ENCODE results near the gene PPFIA1. TPM values are rescaled to one million over a fixed set of nuclear protein-coding genes. Genes with fewer than 3 reads are reported as not detected.

PPFIA1 gene
- total and polyA plus RNA-seq, 10 of the 15 experiments (the other 5 are each of a cell fraction or from before 2014, with no cell fraction given) = 5.2 to 26.2 (median 15.8) TPM

DNA sequence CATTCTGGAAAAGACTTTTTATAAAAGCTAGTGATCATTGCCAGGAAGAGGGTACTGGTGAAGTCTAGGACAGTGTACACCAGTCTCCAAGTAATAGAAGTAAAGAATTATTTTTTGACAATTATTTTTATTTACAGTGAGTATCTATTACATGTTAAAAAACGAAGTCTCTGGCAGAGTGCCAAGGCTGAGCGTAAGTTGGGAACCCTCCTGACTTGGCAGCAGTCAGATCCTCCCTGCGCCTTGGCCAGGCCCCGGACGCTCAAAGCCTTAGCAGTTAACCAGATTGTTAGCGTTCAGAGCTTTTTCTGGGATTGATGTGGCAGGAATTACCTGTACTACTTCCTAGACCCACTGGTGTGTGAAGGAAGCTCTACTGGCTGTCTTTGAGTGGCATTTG is 89.7 kb downstream of the PPFIA1 start (continued):
- no peak for TF ChIP-seq NFXL1 (IDR thresholded peaks at IDR 0.05; ENCODE audit: borderline replicate concordance)
- no peak for TF ChIP-seq MXI1 (IDR thresholded peaks at IDR 0.05; ENCODE audit: low read depth, low read length)
- TF ChIP-seq CREB1 (IDR thresholded peaks at IDR 0.05; ENCODE audit: low read depth) = no peak
- no peak for TF ChIP-seq RAD51 (IDR thresholded peaks at IDR 0.05)
- no peak for TF ChIP-seq RCOR1 (conservative IDR thresholded peaks at IDR 0.05; ENCODE audit: low read depth, low read length)

DNA sequence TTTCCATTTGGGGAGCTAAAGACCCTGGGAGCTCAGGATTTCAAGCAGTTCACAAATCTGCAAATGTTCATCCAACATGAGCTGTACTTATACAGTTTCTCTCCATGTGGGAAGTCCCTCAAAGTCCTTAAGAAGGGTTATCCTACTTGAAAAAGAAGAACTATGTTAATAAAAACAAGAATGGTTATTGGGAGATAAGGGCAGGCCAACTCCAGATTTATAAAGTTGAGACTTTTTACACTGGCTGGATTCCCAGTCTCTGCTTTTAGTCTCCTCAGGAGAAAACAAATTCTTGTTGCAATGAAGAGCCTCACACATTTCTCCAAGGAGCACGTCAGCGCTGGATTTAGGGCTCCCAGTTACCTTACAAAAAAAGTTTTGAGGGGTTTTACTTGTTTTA is 93.7 kb downstream of the PPFIA1 start:
- no peaks in the 10 kb centered on the region for H4K20me1 ChIP-seq (ENCODE audit: control insufficient read depth, insufficient read depth)
- SMC1A ChIA-PET (ENCODE audit: uncharacterized antibody, unreplicated experiment) = interaction anchor here (1.1 kb wide), 1 partner anchor 13 kb away, joined by 3 read pairs; no protein-coding TSS in a partner anchor
- BruUV-seq (replicated peaks) = no TSS peak
- in situ Hi-C loops (cut with MboI) (no loop called here), intact Hi-C loops (cut with micrococcal nuclease; ENCODE audit: unreplicated experiment) (no loop called here)
- no peak for FAIRE-seq
- no peaks in the 10 kb centered on the region for H3K4me1 ChIP-seq (ENCODE audit: control insufficient read depth, insufficient read depth, low read length)
- H3K4me2 ChIP-seq (ENCODE audit: control insufficient read depth, insufficient read depth) = no peak overlapping the region
- no peak for ATAC-seq
- CTCF ChIA-PET = no interaction called here
- H3K36me3 ChIP-seq (ENCODE audit: control insufficient read depth in 2 of 2, insufficient read depth in 2 of 2, low read length in 1 of 2) = peaks cover 6 to 12% of the 10 kb centered on the region in 2 experiments
- no peaks in the 10 kb centered on the region for H3K9me3 ChIP-seq (replicated peaks; ENCODE audit: control insufficient read depth, insufficient read depth, low read length)
- DNase-seq (ENCODE audit: low read depth, low spot score) = no peak
- H3K9ac ChIP-seq (ENCODE audit: control insufficient read depth, insufficient read depth, low read length) = no peak overlapping the region
- RAD21 ChIA-PET (ENCODE audit: unreplicated experiment) = no interaction called here
- POLR2A ChIA-PET = no interaction called here
- WGBS (ENCODE audit: insufficient coverage, insufficient replicate concordance, low lambda C conversion rate, missing lambda C conversion rate) = 97% methylated on average over 2 of the region's 2 CpGs
- no peak overlapping the region for H3K4me3 ChIP-seq
- no peak overlapping the region for H3K27ac ChIP-seq (ENCODE audit: control insufficient read depth, insufficient read depth)
- H3K27me3 ChIP-seq (replicated peaks in 1 of 2; ENCODE audit: control insufficient read depth in 2 of 2, insufficient read depth in 2 of 2, low read length in 1 of 2) = no peaks in the 10 kb centered on the region
- no peaks in the 10 kb centered on the region for H3K79me2 ChIP-seq (ENCODE audit: control insufficient read depth, insufficient read depth, low read length)
- no peak overlapping the region for H2AFZ ChIP-seq (ENCODE audit: control insufficient read depth, low read depth, low read length)
- TF ChIP-seq EP300 (IDR thresholded peaks at IDR 0.05; ENCODE audit: borderline replicate concordance in 1 of 2, control insufficient read depth in 1 of 2, low read depth in 2 of 2, low read length in 2 of 2) = no peak
- TF ChIP-seq ASH2L (IDR thresholded peaks at IDR 0.05; ENCODE audit: borderline replicate concordance, low read depth) = no peak
- no peak for TF ChIP-seq IRF4 (IDR thresholded peaks at IDR 0.05; ENCODE audit: low read depth, low read length)
- TF ChIP-seq IKZF1 (conservative IDR thresholded peaks at IDR 0.05) = no peak
- TF ChIP-seq, protein P1, sequence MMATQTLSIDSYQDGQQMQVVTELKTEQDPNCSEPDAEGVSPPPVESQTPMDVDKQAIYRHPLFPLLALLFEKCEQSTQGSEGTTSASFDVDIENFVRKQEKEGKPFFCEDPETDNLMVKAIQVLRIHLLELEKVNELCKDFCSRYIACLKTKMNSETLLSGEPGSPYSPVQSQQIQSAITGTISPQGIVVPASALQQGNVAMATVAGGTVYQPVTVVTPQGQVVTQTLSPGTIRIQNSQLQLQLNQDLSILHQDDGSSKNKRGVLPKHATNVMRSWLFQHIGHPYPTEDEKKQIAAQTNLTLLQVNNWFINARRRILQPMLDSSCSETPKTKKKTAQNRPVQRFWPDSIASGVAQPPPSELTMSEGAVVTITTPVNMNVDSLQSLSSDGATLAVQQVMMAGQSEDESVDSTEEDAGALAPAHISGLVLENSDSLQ (IDR thresholded peaks at IDR 0.05) = no peak
- TF ChIP-seq, protein P2, sequence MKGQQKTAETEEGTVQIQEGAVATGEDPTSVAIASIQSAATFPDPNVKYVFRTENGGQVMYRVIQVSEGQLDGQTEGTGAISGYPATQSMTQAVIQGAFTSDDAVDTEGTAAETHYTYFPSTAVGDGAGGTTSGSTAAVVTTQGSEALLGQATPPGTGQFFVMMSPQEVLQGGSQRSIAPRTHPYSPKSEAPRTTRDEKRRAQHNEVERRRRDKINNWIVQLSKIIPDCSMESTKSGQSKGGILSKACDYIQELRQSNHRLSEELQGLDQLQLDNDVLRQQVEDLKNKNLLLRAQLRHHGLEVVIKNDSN (IDR thresholded peaks at IDR 0.05; ENCODE audit: borderline replicate concordance, extremely low read length, insufficient read depth, low read depth, low read length) = no peak
- TF ChIP-seq POLR2AphosphoS2 (IDR thresholded peaks at IDR 0.05; ENCODE audit: low read depth, low read length) = no peak
- no peak for TF ChIP-seq CREM (IDR thresholded peaks at IDR 0.05; ENCODE audit: low read depth)
- TF ChIP-seq, protein P3, sequence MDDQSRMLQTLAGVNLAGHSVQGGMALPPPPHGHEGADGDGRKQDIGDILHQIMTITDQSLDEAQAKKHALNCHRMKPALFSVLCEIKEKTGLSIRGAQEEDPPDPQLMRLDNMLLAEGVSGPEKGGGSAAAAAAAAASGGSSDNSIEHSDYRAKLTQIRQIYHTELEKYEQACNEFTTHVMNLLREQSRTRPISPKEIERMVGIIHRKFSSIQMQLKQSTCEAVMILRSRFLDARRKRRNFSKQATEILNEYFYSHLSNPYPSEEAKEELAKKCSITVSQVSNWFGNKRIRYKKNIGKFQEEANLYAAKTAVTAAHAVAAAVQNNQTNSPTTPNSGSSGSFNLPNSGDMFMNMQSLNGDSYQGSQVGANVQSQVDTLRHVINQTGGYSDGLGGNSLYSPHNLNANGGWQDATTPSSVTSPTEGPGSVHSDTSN (IDR thresholded peaks at IDR 0.05; ENCODE audit: insufficient replicate concordance, low read depth, low read length) = no peak
- no peak for TF ChIP-seq NR2C1 (IDR thresholded peaks at IDR 0.05)
- TF ChIP-seq, protein P4, sequence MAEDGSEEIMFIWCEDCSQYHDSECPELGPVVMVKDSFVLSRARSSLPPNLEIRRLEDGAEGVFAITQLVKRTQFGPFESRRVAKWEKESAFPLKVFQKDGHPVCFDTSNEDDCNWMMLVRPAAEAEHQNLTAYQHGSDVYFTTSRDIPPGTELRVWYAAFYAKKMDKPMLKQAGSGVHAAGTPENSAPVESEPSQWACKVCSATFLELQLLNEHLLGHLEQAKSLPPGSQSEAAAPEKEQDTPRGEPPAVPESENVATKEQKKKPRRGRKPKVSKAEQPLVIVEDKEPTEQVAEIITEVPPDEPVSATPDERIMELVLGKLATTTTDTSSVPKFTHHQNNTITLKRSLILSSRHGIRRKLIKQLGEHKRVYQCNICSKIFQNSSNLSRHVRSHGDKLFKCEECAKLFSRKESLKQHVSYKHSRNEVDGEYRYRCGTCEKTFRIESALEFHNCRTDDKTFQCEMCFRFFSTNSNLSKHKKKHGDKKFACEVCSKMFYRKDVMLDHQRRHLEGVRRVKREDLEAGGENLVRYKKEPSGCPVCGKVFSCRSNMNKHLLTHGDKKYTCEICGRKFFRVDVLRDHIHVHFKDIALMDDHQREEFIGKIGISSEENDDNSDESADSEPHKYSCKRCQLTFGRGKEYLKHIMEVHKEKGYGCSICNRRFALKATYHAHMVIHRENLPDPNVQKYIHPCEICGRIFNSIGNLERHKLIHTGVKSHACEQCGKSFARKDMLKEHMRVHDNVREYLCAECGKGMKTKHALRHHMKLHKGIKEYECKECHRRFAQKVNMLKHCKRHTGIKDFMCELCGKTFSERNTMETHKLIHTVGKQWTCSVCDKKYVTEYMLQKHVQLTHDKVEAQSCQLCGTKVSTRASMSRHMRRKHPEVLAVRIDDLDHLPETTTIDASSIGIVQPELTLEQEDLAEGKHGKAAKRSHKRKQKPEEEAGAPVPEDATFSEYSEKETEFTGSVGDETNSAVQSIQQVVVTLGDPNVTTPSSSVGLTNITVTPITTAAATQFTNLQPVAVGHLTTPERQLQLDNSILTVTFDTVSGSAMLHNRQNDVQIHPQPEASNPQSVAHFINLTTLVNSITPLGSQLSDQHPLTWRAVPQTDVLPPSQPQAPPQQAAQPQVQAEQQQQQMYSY (CRISPR knock-in tag; IDR thresholded peaks at IDR 0.05) = no peak
- no peak for TF ChIP-seq SREBF1 (IDR thresholded peaks at IDR 0.05; ENCODE audit: low read length)
- TF ChIP-seq ZNF24 (IDR thresholded peaks at IDR 0.05) = no peak

All from GM12878 (cell line).